SK-N-SH treated with all-trans-retinoic acid at 6 μM for 48 hours (cell line): ENCODE results near the gene IMMP2L.

Experiments
- ARNTL ChIP-seq: fragments of 450-650 bp; formaldehyde crosslinking; IDR thresholded peaks from 2 replicates; pipeline ENCODE4 v1.5.0; 2020; ENCODE audit warnings: low read depth, mild to moderate bottlenecking, moderate library complexity, borderline replicate concordance
- CSRNP3 ChIP-seq: fragments of 250-450 bp; sonication (Bioruptor Pico); IDR thresholded peaks from 2 replicates; pipeline ENCODE4 v1.5.1; 2021; ENCODE audit warnings: mild to moderate bottlenecking, moderate library complexity
- ESRRG ChIP-seq: fragments of 250-450 bp; sonication (Bioruptor Pico); IDR thresholded peaks from 2 replicates; pipeline ENCODE4 v1.6.1; 2021; ENCODE audit warnings: mild to moderate bottlenecking
- GLIS3 ChIP-seq: fragments of 250-450 bp; sonication (Bioruptor Pico); IDR thresholded peaks from 2 replicates; pipeline ENCODE4 v1.5.0; 2020; ENCODE audit warnings: mild to moderate bottlenecking, moderate library complexity
- OSR1 ChIP-seq: fragments of 250-450 bp; sonication (Bioruptor Pico); IDR thresholded peaks from 2 replicates; pipeline ENCODE4 v1.8.0; 2022; ENCODE audit warnings: moderate library complexity, mild to moderate bottlenecking, inconsistent platforms
- PATZ1 ChIP-seq: fragments of 250-450 bp; sonication (Bioruptor Pico); IDR thresholded peaks from 2 replicates; pipeline ENCODE4 v1.8.0; 2020; ENCODE audit warnings: mild to moderate bottlenecking, moderate library complexity, borderline replicate concordance
- RARB ChIP-seq: fragments of 250-450 bp; sonication (Bioruptor Pico); IDR thresholded peaks from 2 replicates; pipeline ENCODE4 v1.8.0; 2021; ENCODE audit warnings: mild to moderate bottlenecking, moderate library complexity
- TCF4 ChIP-seq: fragments of 250-450 bp; sonication (Bioruptor Pico); IDR thresholded peaks from 2 replicates; pipeline ENCODE4 v1.8.0; 2021; ENCODE audit warnings: mild to moderate bottlenecking, moderate library complexity, borderline replicate concordance
- ZC3H10 ChIP-seq: fragments of 250-450 bp; sonication (Bioruptor Pico); IDR thresholded peaks from 2 replicates; pipeline ENCODE4 v1.5.1; 2021; ENCODE audit warnings: mild to moderate bottlenecking, moderate library complexity
- ZFP30 ChIP-seq: fragments of 450-650 bp; formaldehyde crosslinking; IDR thresholded peaks from 2 replicates; pipeline ENCODE4 v1.5.0; 2022; ENCODE audit warnings: mild to moderate bottlenecking, moderate library complexity
- ZNF70 ChIP-seq: fragments of 450-650 bp; formaldehyde crosslinking; IDR thresholded peaks from 2 replicates; pipeline ENCODE4 v1.5.0; 2020; ENCODE audit warnings: mild to moderate bottlenecking, moderate library complexity
- ZNF8 ChIP-seq: fragments of 450-650 bp; formaldehyde crosslinking; IDR thresholded peaks from 2 replicates; pipeline ENCODE4 v1.5.0; 2020; ENCODE audit warnings: mild to moderate bottlenecking, moderate library complexity

GRCh38 chr7:110750931-110751605 lies 811.2 kb downstream of the IMMP2L start:
- TF ChIP-seq ARNTL (CRISPR knock-in tag) (no peak), RARB (CRISPR knock-in tag) (no peak), ZNF8 (no peak), ZNF70 (CRISPR knock-in tag) (no peak), PATZ1 (CRISPR knock-in tag) (no peak), CSRNP3 (CRISPR knock-in tag) (no peak), GLIS3 (CRISPR knock-in tag) (no peak), TCF4 (CRISPR knock-in tag) (no peak), ZC3H10 (CRISPR knock-in tag) (no peak), ZFP30 (CRISPR knock-in tag) (no peak), OSR1 (CRISPR knock-in tag) (no peak), ESRRG (CRISPR knock-in tag) (no peak)
